Measurements from ENCODE around the gene COL11A1. TPM values are rescaled to one million over a fixed set of nuclear protein-coding genes. Genes with fewer than 3 reads are reported as not detected.

Gene COL11A1
- total and polyA plus RNA-seq, 2 of the 13 experiments (the other 11 are each of a cell fraction or from before 2014, with no cell fraction given): not detected

DNA sequence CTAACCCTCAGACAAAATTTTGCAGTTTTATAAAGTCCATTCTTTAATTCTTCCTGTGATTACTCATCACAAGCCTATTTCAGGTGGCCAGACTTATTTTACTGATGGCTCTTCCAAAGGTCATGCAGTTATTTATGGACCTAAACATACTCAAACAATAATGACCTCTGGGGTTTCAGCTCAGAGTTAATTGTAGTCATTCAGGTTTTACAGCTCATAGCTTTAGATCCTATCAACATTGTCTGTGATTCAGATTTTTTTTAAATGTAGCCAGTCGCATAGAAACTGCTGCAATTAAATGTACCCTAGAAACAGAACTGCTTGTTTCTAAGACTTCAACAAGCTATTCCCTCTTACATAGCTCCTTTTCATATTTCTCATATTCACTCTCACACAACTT lies 270.8 kb downstream of the COL11A1 start:
- Histone ChIP-seq H3K4me1 (ENCODE audit: insufficient read depth, low read length) (no peaks in the 10 kb centered on the region), H2AFZ (ENCODE audit: low read length) (no peak overlapping the region), H3K36me3 (replicated peaks in 1 of 2; ENCODE audit: control insufficient read depth in 1 of 2, insufficient read depth in 2 of 2, low read length in 2 of 2) (no peaks in the 10 kb centered on the region), H3K9ac (ENCODE audit: insufficient read depth, low read depth, low read length) (no peak overlapping the region), H3K9me3 (ENCODE audit: low read length) (peaks cover 53% of the 10 kb centered on the region), H3K27ac (ENCODE audit: extremely low read length, insufficient read depth, low read length) (no peak overlapping the region), H3K4me2 (ENCODE audit: low read depth, low read length) (no peak overlapping the region), H3K27me3 (ENCODE audit: control insufficient read depth in 1 of 2, insufficient read depth in 2 of 2, low read length in 2 of 2) (no peaks in the 10 kb centered on the region; a peak in 1 of 5 replicates), H3K79me2 (ENCODE audit: insufficient read depth, low read length) (no peaks in the 10 kb centered on the region), H3K4me3 (replicated peaks in 1 of 3; ENCODE audit: insufficient read depth in 1 of 3, low read depth in 2 of 3, low read length in 3 of 3) (no peak overlapping the region), H4K20me1 (ENCODE audit: insufficient read depth, low read length) (no peaks in the 10 kb centered on the region)
- WGBS (ENCODE audit: low lambda C conversion rate): 54% methylated on average over 1 of the region's 1 CpG
- POLR2A ChIA-PET: no interaction called here
- TF ChIP-seq BCL6 (CRISPR knock-in tag; IDR thresholded peaks at IDR 0.05) (no peak), POLR2G (IDR thresholded peaks at IDR 0.05; ENCODE audit: low read depth, low read length) (no peak)
- TF ChIP-seq, protein P1, sequence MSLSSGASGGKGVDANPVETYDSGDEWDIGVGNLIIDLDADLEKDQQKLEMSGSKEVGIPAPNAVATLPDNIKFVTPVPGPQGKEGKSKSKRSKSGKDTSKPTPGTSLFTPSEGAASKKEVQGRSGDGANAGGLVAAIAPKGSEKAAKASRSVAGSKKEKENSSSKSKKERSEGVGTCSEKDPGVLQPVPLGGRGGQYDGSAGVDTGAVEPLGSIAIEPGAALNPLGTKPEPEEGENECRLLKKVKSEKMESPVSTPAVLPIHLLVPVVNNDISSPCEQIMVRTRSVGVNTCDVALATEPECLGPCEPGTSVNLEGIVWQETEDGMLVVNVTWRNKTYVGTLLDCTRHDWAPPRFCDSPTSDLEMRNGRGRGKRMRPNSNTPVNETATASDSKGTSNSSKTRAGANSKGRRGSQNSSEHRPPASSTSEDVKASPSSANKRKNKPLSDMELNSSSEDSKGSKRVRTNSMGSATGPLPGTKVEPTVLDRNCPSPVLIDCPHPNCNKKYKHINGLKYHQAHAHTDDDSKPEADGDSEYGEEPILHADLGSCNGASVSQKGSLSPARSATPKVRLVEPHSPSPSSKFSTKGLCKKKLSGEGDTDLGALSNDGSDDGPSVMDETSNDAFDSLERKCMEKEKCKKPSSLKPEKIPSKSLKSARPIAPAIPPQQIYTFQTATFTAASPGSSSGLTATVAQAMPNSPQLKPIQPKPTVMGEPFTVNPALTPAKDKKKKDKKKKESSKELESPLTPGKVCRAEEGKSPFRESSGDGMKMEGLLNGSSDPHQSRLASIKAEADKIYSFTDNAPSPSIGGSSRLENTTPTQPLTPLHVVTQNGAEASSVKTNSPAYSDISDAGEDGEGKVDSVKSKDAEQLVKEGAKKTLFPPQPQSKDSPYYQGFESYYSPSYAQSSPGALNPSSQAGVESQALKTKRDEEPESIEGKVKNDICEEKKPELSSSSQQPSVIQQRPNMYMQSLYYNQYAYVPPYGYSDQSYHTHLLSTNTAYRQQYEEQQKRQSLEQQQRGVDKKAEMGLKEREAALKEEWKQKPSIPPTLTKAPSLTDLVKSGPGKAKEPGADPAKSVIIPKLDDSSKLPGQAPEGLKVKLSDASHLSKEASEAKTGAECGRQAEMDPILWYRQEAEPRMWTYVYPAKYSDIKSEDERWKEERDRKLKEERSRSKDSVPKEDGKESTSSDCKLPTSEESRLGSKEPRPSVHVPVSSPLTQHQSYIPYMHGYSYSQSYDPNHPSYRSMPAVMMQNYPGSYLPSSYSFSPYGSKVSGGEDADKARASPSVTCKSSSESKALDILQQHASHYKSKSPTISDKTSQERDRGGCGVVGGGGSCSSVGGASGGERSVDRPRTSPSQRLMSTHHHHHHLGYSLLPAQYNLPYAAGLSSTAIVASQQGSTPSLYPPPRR (CRISPR knock-in tag; IDR thresholded peaks at IDR 0.05; ENCODE audit: borderline replicate concordance): no peak
- TF ChIP-seq, protein P2, sequence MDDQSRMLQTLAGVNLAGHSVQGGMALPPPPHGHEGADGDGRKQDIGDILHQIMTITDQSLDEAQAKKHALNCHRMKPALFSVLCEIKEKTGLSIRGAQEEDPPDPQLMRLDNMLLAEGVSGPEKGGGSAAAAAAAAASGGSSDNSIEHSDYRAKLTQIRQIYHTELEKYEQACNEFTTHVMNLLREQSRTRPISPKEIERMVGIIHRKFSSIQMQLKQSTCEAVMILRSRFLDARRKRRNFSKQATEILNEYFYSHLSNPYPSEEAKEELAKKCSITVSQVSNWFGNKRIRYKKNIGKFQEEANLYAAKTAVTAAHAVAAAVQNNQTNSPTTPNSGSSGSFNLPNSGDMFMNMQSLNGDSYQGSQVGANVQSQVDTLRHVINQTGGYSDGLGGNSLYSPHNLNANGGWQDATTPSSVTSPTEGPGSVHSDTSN (CRISPR knock-in tag; IDR thresholded peaks at IDR 0.05; ENCODE audit: borderline replicate concordance): no peak
- FAIRE-seq (no peak), DNase-seq (ENCODE audit: low spot score) (no peak), ATAC-seq (no peak)
- in situ Hi-C loops (cut with HindIII; ENCODE audit: extremely low pct_ligation_motif_present, low pct_unique_long_range_greater_than_20kb): no loop called here
- CTCF ChIA-PET (ENCODE audit: low intra/inter-chr PET ratio, low total read pairs): no interaction called here
- no TSS peak for BruUV-seq (replicated peaks)
- intact Hi-C loops (cut with micrococcal nuclease; ENCODE audit: unreplicated experiment): no loop called here
